Measurements from ENCODE around the gene IFITM2. TPM values are rescaled to one million over a fixed set of nuclear protein-coding genes. Genes with fewer than 3 reads are reported as not detected.

IFITM2 gene
- total and polyA plus RNA-seq, 2 donors (not counting 1 experiment from before 2014, with no cell fraction given) = 72.1 to 451 TPM

Small RNA genes lying within 50 kb of the gene (small RNA-seq; reads per million reads assigned to genes)
- not detected for gene AC136475.6 (ENCODE audit: insufficient read length, low read depth, low replicate concordance)

Other genes with a start within 250 kb of the IFITM2 start
- gene SCGB1C1, start 114.7 kb upstream of the IFITM2 start, total RNA-seq = not detected in 2 replicates
- not detected in 2 replicates for gene SCGB1C1, start 114.7 kb upstream of the IFITM2 start, polyA plus RNA-seq
- 69.1 and 72.2 TPM in 2 replicates for gene BET1L, start 100.4 kb upstream of the IFITM2 start, total RNA-seq
- gene BET1L, start 100.4 kb upstream of the IFITM2 start, polyA plus RNA-seq = 43.9 and 49.3 TPM in 2 replicates
- gene RIC8A, start 100.1 kb upstream of the IFITM2 start, total RNA-seq = 102 and 110 TPM in 2 replicates
- gene RIC8A, start 100.1 kb upstream of the IFITM2 start, polyA plus RNA-seq = 90.0 and 100 TPM in 2 replicates
- 27.9 and 33.6 TPM in 2 replicates for gene SIRT3, start 71.5 kb upstream of the IFITM2 start, total RNA-seq
- 22.9 and 50.5 TPM in 2 replicates for gene SIRT3, start 71.5 kb upstream of the IFITM2 start, polyA plus RNA-seq
- 96.2 and 104 TPM in 2 replicates for gene PSMD13, start 70.8 kb upstream of the IFITM2 start, total RNA-seq
- 98.0 and 111 TPM in 2 replicates for gene PSMD13, start 70.8 kb upstream of the IFITM2 start, polyA plus RNA-seq
- 2.5 and 2.7 TPM in 2 replicates for gene NLRP6, start 29.4 kb upstream of the IFITM2 start, total RNA-seq
- 0.92 and 1.4 TPM in 2 replicates for gene NLRP6, start 29.4 kb upstream of the IFITM2 start, polyA plus RNA-seq
- gene PGGHG, start 18.7 kb upstream of the IFITM2 start, total RNA-seq = 159 and 169 TPM in 2 replicates
- 152 and 264 TPM in 2 replicates for gene PGGHG, start 18.7 kb upstream of the IFITM2 start, polyA plus RNA-seq
- not detected in 2 replicates for gene IFITM5, start 8.3 kb upstream of the IFITM2 start, total RNA-seq
- gene IFITM5, start 8.3 kb upstream of the IFITM2 start, polyA plus RNA-seq = not detected in 2 replicates
- gene IFITM1, start 6.2 kb downstream of the IFITM2 start, total RNA-seq = 19.5 and 19.7 TPM in 2 replicates
- gene IFITM1, start 6.2 kb downstream of the IFITM2 start, polyA plus RNA-seq = 70.6 and 83.7 TPM in 2 replicates
- 9.8 and 16.5 TPM in 2 replicates for gene IFITM3, start 13.0 kb downstream of the IFITM2 start, total RNA-seq
- 1.6 and 5.2 TPM in 2 replicates for gene IFITM3, start 13.0 kb downstream of the IFITM2 start, polyA plus RNA-seq
- not detected in 2 replicates for gene B4GALNT4, start 61.7 kb downstream of the IFITM2 start, total RNA-seq
- 0.07 TPM in 1 of 2 replicates, not detected in the other for gene B4GALNT4, start 61.7 kb downstream of the IFITM2 start, polyA plus RNA-seq
- 0.39 TPM in 1 of 2 replicates, not detected in the other for gene PKP3, start 86.4 kb downstream of the IFITM2 start, total RNA-seq
- gene PKP3, start 86.4 kb downstream of the IFITM2 start, polyA plus RNA-seq = 0.16 and 0.78 TPM in 2 replicates
- gene SIGIRR, start 107.2 kb downstream of the IFITM2 start, total RNA-seq = 66.6 and 73.8 TPM in 2 replicates
- gene SIGIRR, start 107.2 kb downstream of the IFITM2 start, polyA plus RNA-seq = 92.1 and 145 TPM in 2 replicates
- 62.0 and 63.9 TPM in 2 replicates for gene ANO9, start 134.2 kb downstream of the IFITM2 start, total RNA-seq
- gene ANO9, start 134.2 kb downstream of the IFITM2 start, polyA plus RNA-seq = 94.1 and 107 TPM in 2 replicates
- 29.0 and 35.5 TPM in 2 replicates for gene PTDSS2, start 142.5 kb downstream of the IFITM2 start, total RNA-seq
- 15.4 and 22.1 TPM in 2 replicates for gene PTDSS2, start 142.5 kb downstream of the IFITM2 start, polyA plus RNA-seq
- 76.2 and 81.0 TPM in 2 replicates for gene RNH1, start 199.4 kb downstream of the IFITM2 start, total RNA-seq
- 156 and 159 TPM in 2 replicates for gene RNH1, start 199.4 kb downstream of the IFITM2 start, polyA plus RNA-seq
- 63.5 and 66.2 TPM in 2 replicates for gene HRAS, start 227.8 kb downstream of the IFITM2 start, total RNA-seq
- gene HRAS, start 227.8 kb downstream of the IFITM2 start, polyA plus RNA-seq = 86.0 and 110 TPM in 2 replicates
- gene LRRC56, start 229.7 kb downstream of the IFITM2 start, total RNA-seq = 15.8 and 16.6 TPM in 2 replicates
- gene LRRC56, start 229.7 kb downstream of the IFITM2 start, polyA plus RNA-seq = 6.6 and 11.8 TPM in 2 replicates

Data from B cell (primary cell).